Fibroblast of skin of right quadriceps (primary cell): ENCODE data around the gene UQCRC1.
A peak's percentile ranks its signal among the peaks of the same experiment; 100 is the strongest.

Experiments used
- DNase-seq: peaks from one replicate; pipeline ENCODE4 v3.0.0-alpha.2; 2013

Gene UQCRC1

DNA sequence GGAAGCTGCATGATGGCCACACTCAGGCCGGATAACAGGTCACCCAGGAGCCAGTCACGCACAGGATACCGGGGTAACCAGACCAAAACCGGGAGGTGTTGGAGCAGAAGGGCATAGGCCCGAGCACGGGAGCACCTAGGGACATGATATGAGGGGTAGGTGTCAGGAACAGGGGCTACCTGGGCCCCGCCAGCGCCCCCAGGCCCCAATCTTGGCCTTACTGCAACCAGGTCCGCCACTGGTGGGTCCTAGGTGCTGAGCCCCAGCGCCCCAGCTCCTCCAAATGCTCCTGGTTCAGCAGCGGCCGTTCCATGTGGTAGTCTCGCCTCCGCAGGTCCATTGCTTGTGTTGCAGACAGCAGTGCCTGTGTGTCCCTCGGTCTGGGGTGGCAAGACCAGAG lies 23.8 kb upstream of the UQCRC1 start:
- DNase-seq, result no peak

DNA sequence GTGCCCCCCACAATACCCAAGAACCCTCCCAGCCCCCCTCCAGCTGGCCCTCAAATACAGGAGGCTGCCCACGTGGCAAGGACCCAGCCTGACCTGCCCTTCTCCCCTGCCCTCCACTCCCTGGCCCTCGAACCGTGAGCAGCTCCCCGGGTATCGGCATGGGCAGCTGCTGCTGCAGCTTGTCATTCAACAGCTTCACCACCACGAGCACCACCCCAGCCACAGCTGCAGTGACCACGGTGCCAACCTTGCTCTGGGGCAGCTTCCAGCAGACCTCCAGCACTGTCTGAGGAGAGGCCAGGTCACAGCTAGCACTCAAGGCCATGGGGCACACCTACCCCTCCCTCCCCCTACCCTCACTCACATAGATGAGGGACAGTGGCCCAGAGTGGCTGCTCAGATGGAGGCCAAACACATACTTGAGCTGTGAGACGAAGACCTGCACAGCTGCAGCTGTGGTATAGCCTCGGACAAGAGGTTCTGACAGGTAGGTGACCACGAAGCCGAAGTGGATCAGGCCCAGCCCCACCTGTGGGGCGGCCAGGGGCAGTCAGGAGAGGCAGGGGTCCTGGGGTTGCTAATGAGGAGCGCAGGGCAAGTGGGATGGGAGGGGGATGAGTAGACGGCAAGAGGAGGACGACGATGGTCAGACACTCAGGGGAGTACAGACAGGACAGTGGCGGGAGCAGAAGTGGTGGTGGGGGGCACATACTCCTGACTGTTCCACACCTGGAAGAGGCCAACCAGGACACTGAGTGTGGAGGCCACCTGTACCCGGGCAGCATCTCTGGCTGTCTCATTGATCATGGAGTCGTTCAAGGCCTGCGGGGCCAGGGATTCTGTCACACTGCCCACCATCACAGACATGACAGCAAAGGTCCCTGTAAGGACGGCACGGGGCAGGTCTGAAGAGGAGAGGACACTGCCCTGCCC lies 22.3 kb upstream of the UQCRC1 start:
- DNase-seq, result no peak

DNA sequence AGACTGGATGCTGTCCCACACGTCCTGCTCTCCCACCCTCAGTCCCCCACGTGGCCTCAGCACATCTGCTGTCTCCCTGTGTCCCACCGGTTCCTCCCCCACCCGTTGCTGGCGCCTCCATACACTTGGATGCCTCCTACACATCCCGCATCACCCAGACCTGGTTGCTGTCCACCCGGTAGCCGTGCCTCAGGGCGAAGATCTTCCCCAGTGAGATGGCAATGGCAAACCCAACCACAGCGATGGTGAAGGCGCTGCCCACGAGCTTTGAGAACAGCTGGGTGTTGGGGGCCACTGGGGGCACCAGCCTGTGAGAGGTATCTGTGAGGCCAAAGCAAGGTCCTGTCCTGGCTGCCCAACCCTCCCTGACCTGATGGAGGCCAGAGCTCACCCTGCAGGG lies 21.4 kb upstream of the UQCRC1 start:
- no peak for DNase-seq

DNA sequence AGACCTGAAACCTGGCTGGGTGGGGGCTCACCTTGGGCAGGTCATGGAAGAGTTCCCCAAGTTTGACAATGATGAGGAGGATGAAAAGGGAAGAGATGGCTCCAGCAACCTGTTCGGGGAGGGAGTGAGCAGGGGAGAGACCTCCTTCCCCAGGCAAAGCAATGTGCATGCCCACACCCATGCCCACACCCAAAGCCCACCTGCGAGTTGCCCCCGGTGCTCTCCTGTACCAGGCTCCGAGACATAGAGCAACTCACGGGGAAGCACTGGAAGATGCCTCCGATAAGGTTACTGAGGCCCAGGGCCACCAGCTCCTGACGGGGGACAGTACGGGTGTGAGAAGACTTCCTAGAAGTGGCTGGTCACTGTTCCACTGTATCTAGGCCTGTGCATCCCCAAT lies 21.0 kb upstream of the UQCRC1 start:
- DNase-seq, result no peak

DNA sequence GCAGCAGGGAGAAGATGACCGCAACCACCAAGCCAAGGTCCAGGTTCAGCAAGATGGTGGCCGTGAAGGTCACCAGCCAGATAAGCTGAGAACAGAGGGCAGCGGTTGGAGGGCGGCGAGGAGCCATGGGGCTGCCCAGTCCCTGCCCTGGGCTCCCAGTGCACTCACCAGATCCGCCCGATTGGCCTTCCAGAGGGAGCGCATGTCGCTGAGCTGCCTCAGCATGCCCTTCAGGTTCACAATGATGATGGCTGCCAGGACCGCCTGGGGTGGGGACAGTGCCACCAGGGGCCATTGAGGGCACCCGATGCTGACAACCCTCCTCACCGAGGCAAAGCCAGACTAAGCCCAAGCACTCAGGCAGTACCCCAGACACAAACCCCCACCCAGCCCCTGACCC lies 20.4 kb upstream of the UQCRC1 start:
- no peak for DNase-seq

DNA sequence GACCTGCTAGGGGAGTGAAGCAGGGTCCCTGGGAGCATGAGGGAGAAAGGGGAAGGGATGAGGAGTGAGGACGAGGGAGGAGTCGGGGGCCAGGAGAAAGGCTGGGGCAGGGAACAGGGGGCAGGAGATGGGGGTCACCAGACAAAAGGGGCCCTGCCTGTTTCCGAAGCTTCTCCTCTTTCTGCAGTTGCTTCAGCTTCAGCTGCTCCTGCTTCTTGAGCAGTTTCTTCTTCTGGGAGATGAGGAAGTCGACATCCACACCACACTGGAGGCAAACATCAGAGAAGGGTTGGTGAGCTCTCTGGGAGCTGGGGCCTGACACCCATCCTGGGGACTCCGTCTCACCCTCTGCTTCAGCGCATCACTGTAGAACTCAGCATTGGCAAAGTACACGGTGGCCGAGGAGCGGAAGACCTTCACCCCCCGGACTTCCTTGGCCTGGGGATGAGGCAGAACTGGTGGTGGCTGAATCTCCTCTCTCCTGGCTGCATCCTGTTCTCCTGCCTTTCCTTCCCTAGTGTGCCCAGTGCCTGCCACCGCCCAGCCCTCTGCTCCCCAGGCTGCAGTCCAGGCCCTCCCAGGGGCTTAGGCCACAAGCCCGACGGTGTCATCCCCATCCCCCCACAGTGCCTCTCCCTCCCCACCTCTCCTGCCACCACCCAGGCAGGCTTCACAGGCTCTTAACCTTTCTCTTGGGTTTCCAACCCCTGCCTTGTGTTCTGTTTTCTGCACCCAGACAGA lies 19.0 kb upstream of the UQCRC1 start:
- no peak for DNase-seq

DNA sequence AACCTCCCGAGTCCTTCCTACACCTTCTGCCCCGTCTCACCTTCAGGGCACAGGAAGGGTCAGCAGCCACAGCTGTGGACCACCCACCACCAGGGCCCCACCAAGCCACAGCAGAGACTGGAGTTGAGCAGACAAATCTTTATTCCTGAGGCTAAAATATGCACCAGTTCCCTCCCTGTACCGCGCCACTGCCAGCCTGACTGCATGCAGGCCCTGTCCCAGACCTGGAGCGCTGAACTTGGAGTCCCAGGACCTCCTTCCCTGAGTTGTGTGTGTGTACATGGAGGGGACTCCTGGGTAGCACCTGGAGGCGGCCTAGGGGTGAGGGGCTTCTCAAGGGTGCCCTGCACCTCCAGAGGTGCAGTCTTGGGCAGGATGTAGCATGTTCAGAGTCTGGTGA lies 16.2 kb upstream of the UQCRC1 start:
- no peak for DNase-seq

DNA sequence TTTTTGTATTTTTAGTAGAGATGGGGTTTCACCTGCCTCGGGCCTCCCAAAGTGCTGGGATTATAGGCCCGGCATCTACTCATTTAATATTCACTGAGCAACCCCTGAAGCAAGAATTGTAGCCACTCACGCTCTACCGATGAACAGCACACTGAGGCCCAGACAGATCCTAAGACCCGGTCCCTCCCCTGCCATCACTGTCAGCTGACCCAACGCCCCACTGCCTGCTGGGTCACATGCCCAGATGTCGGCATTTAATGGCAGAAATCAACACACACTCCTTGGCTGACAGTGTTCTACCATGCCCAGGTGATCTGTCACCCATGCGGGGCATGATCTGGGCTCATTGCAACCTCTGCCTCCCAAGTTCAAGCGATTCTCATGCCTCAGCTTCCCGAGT lies 15.3 kb upstream of the UQCRC1 start:
- no peak for DNase-seq

DNA sequence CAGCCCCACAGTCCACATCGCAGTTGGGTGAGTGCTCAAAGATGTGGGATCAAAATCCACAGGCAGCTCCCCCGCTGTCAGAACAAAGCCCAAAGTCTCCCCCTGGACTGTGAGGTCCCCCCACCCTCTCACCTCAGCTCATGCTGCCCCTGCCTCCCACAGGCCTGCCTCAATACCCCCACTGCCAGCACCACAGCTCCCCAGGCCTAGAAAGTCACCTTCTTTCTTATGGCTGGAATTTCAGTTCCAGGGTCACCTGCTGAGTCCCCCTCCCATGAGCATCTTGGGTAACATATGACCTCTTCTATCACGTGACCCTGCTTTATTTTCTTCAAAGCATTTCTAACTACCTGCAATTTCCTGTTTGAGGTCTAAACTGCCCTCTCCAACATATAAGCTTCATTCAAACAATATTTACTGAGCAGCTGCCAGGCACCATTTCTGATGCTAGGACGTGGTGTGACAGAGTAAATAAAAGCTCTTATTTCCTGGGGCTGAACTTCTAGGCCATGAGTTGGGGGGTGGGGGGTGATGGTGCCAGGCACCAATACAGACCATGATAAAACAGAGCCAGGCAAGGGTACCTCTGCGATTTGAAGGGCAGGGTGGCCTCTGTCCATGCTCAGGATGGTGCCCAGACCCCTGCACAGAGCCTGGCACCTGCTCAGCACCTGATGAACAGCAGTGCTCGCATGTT lies 14.6 kb upstream of the UQCRC1 start:
- DNase-seq, result no peak

DNA sequence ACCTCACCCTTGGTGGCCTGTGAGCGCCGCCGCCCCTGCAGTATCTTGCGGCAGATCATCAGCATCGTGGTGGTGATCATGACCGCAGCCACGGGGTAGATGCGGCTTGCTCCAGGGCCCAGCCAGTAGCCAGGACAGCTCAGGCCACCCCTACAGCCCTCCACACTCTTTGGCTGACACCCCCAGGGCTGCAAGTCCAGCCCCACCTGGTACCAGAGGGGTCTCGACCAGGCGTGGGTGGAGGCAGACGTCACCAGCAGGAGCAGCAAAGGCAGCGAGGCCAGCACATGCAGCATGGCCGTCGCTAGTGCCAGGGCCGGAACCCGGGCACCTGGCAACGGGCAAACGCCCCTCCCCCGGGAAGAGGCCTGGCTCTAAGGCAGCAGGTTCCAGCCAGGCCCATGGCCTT lies 12.0 kb upstream of the UQCRC1 start, which contains the start of gene TMEM89:
Gene TMEM89, minus strand, starts transcription at position 309 of the 409 bp plus-strand sequence. Its CDS starts 13 bp downstream, at position 296.
- DNase-seq, result no peak

DNA sequence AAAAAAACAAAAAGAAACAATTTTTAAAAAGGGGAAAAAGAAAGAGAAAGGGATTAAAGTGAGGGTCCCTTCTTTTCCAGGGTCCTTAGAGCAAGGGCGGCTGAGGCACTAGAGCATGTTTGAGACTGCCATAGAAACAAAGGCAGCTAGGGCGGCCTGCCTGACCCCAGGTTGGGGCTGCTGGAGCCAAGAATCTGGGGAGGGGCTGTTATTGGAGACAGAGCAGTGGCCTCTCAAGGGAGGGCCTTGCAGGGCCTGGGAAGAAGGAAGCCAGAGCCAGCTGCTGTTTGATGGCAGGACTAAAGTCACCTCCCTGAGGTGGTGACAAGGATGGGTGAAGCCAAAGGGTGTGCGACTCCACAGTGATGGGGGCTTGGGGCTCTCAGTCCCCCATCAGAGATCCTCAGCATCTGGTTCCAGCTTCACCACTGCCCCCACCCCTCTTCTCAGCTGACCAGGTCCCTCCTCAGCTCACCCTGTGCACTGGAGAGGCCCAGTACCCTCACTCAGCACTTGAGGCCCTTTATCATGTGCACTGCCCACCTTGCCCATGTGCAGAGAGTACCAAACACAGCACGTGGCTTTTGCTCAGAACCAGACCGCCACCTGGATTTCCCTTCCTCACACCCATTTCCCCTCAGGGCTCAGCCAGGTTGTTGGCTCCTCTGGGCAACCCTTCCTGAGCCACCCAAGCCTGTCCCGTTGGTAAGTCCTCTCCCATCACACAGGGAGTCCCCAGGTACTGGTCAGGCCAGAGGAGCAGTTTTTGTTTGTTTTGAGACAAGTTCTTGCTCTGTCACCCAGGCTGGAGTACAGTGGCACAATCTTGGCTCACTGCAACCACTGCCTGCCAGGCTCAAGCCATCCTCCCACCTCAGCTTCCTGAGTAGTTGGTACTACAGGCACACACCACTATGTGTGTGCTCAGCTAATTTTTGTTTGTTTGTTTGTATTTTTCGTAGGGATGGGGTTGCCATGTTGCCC lies 10.4 kb upstream of the UQCRC1 start:
- DNase-seq, result no peak

DNA sequence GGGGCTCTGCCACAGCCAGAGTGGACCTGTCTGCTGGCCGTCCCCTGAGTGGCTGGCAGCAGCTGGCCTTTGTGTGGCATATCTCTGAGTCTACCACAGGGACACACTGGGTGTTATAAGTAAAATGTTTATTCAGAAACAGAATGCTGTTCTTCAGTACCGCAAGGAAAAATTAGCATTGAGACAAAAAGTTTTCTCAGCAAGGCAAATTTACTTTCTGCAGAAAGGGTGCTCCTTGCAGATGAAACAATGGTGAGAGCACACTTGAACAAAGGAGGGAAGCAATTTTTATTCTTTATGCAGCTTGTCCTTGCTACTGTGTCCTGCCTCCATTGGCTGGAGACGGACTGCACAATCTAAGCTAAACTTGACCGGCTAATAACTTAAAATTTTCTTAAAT lies 8.1 kb upstream of the UQCRC1 start:
- DNase-seq, result no peak

DNA sequence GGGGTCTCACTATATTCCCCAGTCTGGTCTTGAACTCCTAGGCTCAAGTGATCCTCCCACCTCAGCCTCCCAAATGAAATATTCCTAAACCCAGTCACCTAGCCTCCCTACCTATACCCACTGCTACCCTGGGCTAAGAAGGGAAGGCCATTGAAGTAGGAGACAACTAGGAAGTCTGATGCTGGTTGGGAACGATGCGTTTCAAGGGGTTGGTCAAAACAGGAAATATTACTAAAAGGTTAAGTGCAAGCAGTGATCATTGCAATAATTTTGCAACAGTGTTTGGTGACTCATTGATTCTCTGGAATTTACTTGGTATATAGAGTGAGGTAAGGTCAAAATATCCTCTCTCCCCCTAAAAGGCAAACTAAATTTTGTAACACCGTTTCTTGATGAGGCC lies 4.6 kb upstream of the UQCRC1 start:
- peak; percentile 74 for DNase-seq

DNA sequence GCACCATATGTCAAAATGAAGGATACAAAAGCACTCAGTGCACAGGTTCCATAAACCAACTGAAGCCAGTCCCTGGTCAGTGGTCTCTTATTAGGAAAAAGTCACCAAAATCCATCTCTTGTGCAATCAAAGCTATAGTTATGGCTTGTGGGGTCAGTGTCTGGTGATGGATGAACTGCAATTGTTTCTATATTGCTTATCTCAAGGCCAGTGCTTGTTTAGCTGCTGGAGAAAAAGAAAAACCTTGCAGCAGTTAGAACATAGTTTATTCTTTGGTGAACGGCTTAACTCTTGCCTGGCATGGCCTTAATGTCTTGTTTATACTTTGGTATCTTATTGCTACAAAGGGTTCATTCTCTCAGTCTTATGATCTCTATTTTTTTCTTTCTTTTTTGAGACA lies 2.9 kb upstream of the UQCRC1 start:
- DNase-seq, result no peak

DNA sequence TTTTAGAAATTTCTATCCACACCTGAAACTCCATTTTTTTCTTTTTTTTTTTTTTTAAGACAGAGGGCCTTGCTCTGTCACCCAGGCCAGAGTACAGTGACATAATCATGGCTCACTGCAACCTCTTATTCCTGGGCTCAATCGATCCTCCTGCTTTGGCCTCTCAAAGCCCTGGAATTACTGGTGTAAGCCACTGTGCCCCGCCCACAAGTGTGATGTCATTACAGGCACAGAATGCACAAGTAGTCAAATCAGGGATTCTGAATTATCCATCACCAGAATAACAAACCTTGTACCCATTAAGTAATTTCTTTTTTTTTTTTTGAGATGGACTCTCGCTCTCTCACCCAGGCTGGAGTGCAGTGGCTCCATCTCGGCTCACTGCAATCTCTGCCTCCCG lies 1.9 kb downstream of the UQCRC1 start:
- DNase-seq, result no peak

DNA sequence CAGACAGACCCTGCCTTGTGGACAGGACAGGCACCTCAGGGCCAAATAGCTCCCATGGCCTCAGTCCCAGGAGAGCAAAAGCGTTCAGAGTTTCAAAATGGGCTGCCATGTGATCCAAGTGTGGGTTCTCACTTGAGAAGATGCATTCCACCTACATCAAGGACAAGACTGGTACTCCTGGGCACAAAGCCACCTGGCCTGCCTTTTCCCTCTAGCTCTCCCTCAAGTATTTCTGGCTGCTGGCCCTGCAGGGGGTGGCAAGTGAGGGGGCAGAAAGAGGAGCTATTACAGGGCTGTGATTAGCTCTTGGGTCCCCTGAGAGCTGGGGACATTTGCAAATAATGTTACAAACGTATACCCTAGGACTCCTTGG lies 7.8 kb downstream of the UQCRC1 start:
- no peak for DNase-seq

DNA sequence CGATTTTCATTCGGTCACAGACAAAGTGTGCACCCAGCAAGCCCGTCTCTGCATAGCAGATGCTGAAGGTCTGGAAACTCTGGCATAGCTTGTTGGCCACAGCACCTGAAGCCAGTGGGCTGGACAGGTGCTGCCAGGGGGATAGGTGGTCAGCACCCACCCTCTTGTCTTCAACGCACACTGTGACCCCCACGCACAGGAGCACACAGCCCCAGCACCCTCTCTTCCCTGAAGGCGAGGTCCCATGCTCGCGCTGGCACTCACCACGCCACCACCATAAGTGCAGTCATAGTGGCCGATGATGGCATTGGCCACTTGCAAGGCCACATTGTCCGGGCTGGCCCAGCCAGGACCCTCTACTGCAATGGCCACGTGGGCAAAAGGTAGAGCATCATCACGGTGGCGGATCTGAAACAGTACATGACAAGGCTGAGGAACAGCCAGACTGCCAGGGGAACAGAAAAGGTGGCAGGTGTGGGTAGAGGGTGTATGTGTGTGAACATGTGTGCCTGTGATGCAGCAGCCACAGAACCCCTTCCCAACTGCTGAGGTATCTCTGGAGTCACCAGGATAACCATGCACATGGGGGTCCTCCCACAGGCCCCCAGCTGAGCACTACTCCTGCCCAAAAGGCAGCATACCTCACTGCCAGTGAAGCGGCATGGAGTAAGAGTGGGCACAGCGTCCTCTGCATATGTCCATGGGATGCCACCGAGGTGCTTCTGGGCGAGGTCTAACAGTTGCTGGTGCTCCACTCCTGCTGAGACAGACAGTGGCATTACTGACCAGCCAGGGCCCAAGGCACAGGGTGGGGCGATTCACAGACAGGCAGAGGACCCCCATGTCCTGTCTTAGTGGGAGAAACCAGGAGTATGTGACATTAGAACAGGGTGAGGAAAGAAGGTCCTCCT lies 8.5 kb downstream of the UQCRC1 start:
- DNase-seq, result no peak

DNA sequence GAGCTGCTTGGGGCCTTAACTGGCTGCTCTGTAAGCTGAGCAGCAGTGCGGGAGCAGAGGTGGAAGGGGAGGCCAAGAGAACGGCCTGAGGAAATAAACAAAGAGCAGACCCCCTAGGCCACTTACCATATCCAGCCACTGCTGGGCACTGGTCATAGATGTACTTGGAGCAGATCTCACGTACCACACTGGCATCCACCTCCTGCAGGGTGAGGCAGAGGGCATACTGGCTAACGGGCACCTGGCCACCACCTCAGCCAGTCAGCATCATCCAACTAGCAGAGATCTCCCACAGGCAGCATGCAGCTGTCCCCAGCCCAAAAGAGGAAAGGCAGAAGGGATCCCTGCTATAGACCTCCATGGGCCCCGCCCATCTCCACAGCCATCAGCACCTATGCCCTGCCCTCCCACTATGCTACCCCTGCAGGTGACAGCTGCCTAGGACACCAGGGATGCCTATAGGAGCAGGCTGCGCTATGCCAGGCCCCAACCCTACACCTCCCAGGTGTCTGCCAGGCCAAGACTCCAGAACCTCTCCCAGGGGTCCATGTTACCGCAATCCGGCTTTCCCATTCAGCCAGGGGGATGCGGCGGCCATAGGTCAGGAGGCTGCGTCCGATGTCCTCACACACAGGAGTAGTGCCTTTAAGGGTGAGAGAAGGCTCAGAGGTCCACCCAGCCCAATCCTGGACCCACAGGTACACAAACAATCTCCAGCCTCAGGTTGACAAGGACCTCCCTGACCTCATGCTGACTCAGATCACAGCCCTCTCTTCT lies 9.7 kb downstream of the UQCRC1 start:
- DNase-seq, result no peak

DNA sequence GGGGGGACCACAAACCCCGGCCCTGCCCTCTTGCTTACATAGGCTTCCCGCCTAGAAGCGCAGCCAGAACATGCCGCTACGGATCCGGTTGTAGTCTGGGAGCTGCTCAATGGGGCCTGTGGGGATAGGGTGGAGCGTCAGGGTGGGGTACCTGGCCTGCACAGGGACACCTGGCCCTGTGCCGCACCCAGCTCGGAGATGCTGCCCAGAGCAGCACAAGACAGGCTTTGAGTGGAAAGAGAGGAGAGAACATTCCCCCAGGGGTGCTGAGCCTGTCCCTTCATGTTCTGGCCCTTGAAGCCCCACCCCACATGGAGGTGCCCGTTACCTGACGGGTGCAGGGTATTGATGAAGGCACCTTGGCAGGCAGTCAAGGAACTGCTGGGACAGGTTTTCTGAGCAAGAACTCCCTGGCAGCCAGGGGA lies 10.4 kb downstream of the UQCRC1 start:
- no peak for DNase-seq

DNA sequence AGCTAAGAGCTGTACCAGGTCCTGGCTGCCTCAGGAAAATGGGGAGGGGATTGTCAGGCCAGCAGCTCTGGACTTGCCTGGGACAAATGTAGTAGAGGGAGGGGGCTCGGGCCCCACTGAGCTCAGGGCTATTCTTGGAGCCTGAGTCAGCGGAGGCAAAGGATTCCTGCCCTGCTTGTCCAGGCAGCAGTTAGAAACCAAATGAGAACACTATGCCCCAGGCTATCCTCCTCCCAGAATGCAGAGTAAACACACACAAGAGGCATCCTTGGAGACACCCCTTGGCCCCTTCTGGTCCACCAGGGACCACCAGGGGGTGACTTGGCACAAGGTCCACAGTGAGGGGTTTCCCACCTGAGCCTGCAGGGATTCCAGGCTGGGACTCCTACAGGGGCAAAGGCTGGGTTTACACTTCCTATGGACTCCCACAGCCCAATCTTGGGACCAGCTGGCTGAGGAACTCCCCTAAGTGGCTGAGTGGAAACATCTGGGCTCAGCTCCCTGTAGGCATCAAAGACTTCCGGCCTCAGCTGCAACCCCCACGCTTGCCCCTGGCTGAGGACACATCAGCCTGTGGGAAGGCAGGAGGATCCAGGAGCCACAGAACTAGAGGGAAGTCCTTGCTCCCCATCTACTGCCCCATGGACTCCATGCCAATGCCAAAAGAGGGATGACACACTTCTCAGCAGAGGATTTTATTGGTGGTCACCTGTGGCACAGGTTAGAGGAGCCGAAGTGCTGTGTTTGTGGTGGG lies 10.9 kb downstream of the UQCRC1 start:
- DNase-seq, result peak; percentile 90
